Gastroesophageal sphincter (tissue), 3 donors: ENCODE results near the gene SMTN.

ENCODE experiments used
- CTCF ChIP-seq, 4 experiments: fragments of 200-600 bp in 2 of 4; fragments of 450-650 bp in 2 of 4; sonication (generic) in 1 of 4; IDR thresholded peaks; one replicate each; pipeline ENCODE4 v1.5.1; 2017 to 2019; ENCODE audit warnings: antibody characterized with exemption in 4 of 4, mild to moderate bottlenecking in 2 of 4, moderate library complexity in 2 of 4
- EP300 ChIP-seq: sonication (generic); formaldehyde crosslinking; IDR thresholded peaks from one replicate; pipeline ENCODE4 v1.6.1; 2017; ENCODE audit warnings: antibody characterized with exemption, mild to moderate bottlenecking
- POLR2A ChIP-seq, 2 donors: fragments of 450-650 bp; IDR thresholded peaks; one replicate each; pipeline ENCODE4 v1.6.1; 2017; ENCODE audit warnings: antibody characterized with exemption in 2 of 2, mild to moderate bottlenecking in 2 of 2, moderate library complexity in 1 of 2
- POLR2AphosphoS5 ChIP-seq: sonication (generic); formaldehyde crosslinking; IDR thresholded peaks from one replicate; pipeline ENCODE4 v1.6.1; 2017; ENCODE audit warnings: antibody characterized with exemption

GRCh38 chr22:31139066-31139465 is 57.9 kb downstream of the SMTN start:
- TF ChIP-seq CTCF (IDR thresholded peaks at IDR 0.05) = no peak
- no peak for TF ChIP-seq EP300
- TF ChIP-seq POLR2A (IDR thresholded peaks at IDR 0.05) = no peak
- no peak for TF ChIP-seq POLR2AphosphoS5
